Cardiac muscle cell (in vitro differentiated cells and primary cell): Measurements from ENCODE around the gene OR52W1. TPM values are rescaled to one million over a fixed set of nuclear protein-coding genes. Genes with fewer than 3 reads are reported as not detected.
A peak's percentile ranks its signal among the peaks of the same experiment; 100 is the strongest.

Source experiments
- DNase-seq, 2 donors: peaks; one replicate each; pipeline versions ENCODE4 v3.0.0 to v3.0.0-alpha.2; 2010 to 2017; ENCODE audit warnings: low read depth in 1 of 2, low spot score in 1 of 2
- H3K27ac ChIP-seq: fragments of 200-600 bp; sonication (generic); 2 replicates; pipeline ENCODE4 v1.5.1; 2016
- H3K27me3 ChIP-seq: fragments of 200-600 bp; sonication (generic); 2 replicates; pipeline ENCODE4 v1.6.0; 2016; ENCODE audit warnings: control low read depth
- H3K36me3 ChIP-seq: fragments of 200-600 bp; sonication (generic); 2 replicates; pipeline ENCODE4 v1.5.1; 2016; ENCODE audit warnings: control low read depth
- H3K4me1 ChIP-seq: fragments of 200-600 bp; sonication (generic); 2 replicates; pipeline ENCODE4 v1.8.1; 2017; ENCODE audit warnings: low read depth, mild to moderate bottlenecking, mixed run types
- H3K4me3 ChIP-seq: fragments of 200-600 bp; sonication (generic); 2 replicates; pipeline ENCODE4 v1.5.1; 2016; ENCODE audit warnings: mild to moderate bottlenecking
- H3K9me3 ChIP-seq: fragments of 200-600 bp; sonication (generic); 2 replicates; pipeline ENCODE4 v1.5.1; 2017; ENCODE audit warnings: low read depth, mild to moderate bottlenecking, control low read depth
- CTCF ChIP-seq: IDR thresholded peaks from 2 replicates; pipeline ENCODE4 v1.5.1; 2012; ENCODE audit warnings: low read depth, mild to moderate bottlenecking, low read length
- polyA plus RNA-seq: library from polyadenylated mRNA; unstranded; fragments of >200 nt; fragmentation: Nextera tagmentation; extraction: Ambion mirVana; gene quantifications from 2 replicates; pipeline ENCODE4 v1.2.1, GENCODE V29; 2016
- total RNA-seq: library from RNA; depleted of rRNA; stranded (reverse); fragments of >200 nt; gene quantifications from 2 replicates; pipeline ENCODE4 v1.2.3, GENCODE V29; 2016

Gene OR52W1
- total and polyA plus RNA-seq, 2 experiments from 2014 or later: not detected

- Histone ChIP-seq H3K4me1 (no peaks in the 10 kb centered on the region), H3K36me3 (peaks cover 5% of the 10 kb centered on the region), H3K4me3 (no peak overlapping the region), H3K27ac (no peak overlapping the region), H3K9me3 (no peaks in the 10 kb centered on the region), H3K27me3 (no peaks in the 10 kb centered on the region)
- no peak for TF ChIP-seq CTCF
- peak in 1 of 2 donors; percentile 76 for DNase-seq
Observed at GRCh38 chr11:6200975-6201374, 2.0 kb downstream of the OR52W1 start.

- H3K4me3 ChIP-seq: no peak overlapping the region
- no peak for TF ChIP-seq CTCF
- peaks cover 5% of the 10 kb centered on the region for H3K36me3 ChIP-seq
- H3K27me3 ChIP-seq: no peaks in the 10 kb centered on the region
- no peaks in the 10 kb centered on the region for H3K9me3 ChIP-seq
- H3K27ac ChIP-seq: no peak overlapping the region
- DNase-seq: peak in 1 of 2 donors; percentile 36
- no peaks in the 10 kb centered on the region for H3K4me1 ChIP-seq
Observed at GRCh38 chr11:6201481-6201880, 2.5 kb downstream of the OR52W1 start.

DNA sequence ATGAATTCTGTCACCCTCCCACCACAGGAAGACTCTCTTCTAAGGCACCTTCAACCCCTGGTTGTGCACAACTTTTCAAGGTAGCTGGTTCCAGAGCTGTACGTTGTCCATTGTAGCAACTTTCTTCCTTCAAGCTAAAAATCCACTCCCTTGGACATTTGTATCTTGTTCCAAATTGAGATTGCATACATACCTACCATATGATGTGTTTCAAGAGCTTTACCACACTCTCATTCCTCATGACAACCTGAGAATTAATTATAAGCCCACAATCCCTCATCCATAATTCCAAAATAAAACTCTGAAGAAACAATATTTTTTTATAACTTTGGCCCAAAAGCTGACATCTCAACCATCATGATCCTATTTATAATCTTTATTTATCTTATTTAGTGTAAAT, 3.0 kb downstream of the OR52W1 start:
- no peak for DNase-seq

DNA sequence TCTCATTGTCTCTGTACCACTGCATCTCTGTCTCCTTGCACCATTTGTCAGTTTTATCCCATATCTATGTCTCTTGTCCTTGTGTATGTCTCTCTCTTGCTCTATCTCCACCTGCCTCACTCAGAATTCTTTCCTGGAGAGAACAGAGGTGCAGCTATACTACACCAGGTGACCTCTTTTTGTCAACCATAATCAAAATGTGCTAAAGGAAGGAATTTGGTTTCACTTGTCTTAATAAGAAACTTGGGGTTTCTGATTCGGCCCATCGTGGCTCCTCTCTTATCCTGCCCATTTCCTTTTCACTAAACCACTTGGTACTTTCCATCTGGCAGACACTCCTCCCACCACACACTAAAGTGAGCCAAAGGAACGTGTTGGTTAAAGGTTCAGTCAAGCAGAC, 4.3 kb downstream of the OR52W1 start:
- Histone ChIP-seq H3K36me3 (peaks cover 8% of the 10 kb centered on the region), H3K27me3 (no peaks in the 10 kb centered on the region), H3K4me1 (no peaks in the 10 kb centered on the region), H3K4me3 (no peak overlapping the region), H3K9me3 (no peaks in the 10 kb centered on the region), H3K27ac (no peak overlapping the region)
- DNase-seq: no peak
- TF ChIP-seq CTCF: no peak

More for the DNA sequence above, 3.0 kb downstream of the OR52W1 start:
- H3K4me3 ChIP-seq: no peak overlapping the region
- H3K36me3 ChIP-seq: peaks cover 8% of the 10 kb centered on the region
- no peaks in the 10 kb centered on the region for H3K9me3 ChIP-seq
- H3K4me1 ChIP-seq: no peaks in the 10 kb centered on the region
- no peak overlapping the region for H3K27ac ChIP-seq
- no peaks in the 10 kb centered on the region for H3K27me3 ChIP-seq
- no peak for TF ChIP-seq CTCF

DNA sequence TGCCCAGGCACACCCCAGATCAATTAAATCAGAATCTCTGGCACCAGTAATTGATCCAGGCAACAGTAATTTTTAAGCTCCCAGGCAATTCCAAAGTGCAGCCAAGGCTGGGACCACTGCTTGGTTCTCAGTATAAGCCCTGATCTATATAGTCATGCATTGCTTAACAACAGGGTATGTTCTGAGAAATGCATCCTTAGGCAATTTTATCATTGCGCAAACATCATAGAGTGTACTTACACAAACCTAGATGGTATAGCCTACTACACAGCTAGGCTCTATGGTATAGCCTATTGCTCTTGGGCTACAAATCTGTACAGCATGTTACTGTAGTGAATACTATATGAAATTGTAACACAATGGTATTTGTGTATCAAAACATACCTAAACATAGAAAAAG, 5.7 kb downstream of the OR52W1 start:
- Histone ChIP-seq H3K4me1 (no peaks in the 10 kb centered on the region), H3K9me3 (no peaks in the 10 kb centered on the region), H3K36me3 (peaks cover 8% of the 10 kb centered on the region), H3K4me3 (no peak overlapping the region), H3K27me3 (no peaks in the 10 kb centered on the region), H3K27ac (no peak overlapping the region)
- no peak for TF ChIP-seq CTCF
- DNase-seq: peak in 1 of 2 donors; percentile 30

GRCh38 chr11:6205366-6205765, 6.3 kb downstream of the OR52W1 start, which contains the start of gene C11orf42:
Gene C11orf42, plus strand, starts transcription at chr11:6205557. Its CDS starts 59 bp downstream, at chr11:6205616.
- Histone ChIP-seq H3K4me3 (no peak within 1 kb of the TSS), H3K27ac (no peak within 1 kb of the TSS), H3K9me3 (no peaks in the 10 kb centered on the region), H3K4me1 (no peaks in the 10 kb centered on the region), H3K27me3 (no peaks in the 10 kb centered on the region), H3K36me3 (peaks cover 10% of the 10 kb centered on the region)
- TF ChIP-seq CTCF: no peak
- no peak for DNase-seq
